Skin of body (tissue), 2 donors: ENCODE results near the gene PSMB7. TPM values are rescaled to one million over a fixed set of nuclear protein-coding genes. Genes with fewer than 3 reads are reported as not detected.

ENCODE experiments used
- DNase-seq: peaks from one replicate; lab custom pipeline; 2025; lab: John Stamatoyannopoulos, UW
- total RNA-seq: library from RNA; depleted of rRNA; stranded (reverse); fragments of >200 nt; gene quantifications from one replicate; pipeline ENCODE4 v1.2.3, GENCODE V29; 2014

The PSMB7 gene
- total RNA-seq, 1 donor from 2014 or later, result 153 TPM

DNA sequence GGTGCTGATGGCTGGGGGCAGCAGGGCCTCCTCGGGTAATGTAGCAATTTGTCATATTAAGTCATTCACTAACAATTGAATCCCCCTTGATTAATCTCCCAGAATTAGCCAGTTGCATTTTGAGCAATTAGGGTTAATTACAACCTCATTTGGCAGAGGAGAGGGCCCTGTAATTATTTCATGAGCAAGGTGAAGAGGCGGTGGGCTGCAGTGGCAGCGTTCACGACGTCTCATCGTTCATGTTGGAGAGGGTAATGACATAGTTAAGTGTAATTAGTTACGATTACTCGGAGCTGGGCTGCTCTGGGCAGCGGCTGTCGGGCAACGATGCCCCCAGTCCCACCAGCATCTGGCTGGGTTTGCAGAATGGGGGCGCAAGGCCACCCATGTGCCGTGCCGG is 111.5 kb downstream of the PSMB7 start:
- no peak for DNase-seq

Other genes starting within 250 kb of the PSMB7 start
- 27.2 TPM for gene NEK6, start 157.5 kb downstream of the PSMB7 start, total RNA-seq
- gene ADGRD2, start 35.0 kb upstream of the PSMB7 start, total RNA-seq, result not detected
- gene NR5A1, start 92.0 kb upstream of the PSMB7 start, total RNA-seq, result not detected